Measurements from ENCODE around the gene MAJIN.
"Not testable (repeated sequence)": the region's sequence is repeated elsewhere in the genome, so short reads cannot be mapped to it uniquely, and the experiment has no call there.

MAJIN gene

GRCh38 chr11:64990222-64990923 is 18.5 kb upstream of the MAJIN start:
- no peak for DNase-seq (ENCODE audit: low read depth)

- DNase-seq (ENCODE audit: low read depth), result no peak
These were observed 17.5 kb upstream of the MAJIN start for GRCh38 chr11:64989416-64989815.

DNA sequence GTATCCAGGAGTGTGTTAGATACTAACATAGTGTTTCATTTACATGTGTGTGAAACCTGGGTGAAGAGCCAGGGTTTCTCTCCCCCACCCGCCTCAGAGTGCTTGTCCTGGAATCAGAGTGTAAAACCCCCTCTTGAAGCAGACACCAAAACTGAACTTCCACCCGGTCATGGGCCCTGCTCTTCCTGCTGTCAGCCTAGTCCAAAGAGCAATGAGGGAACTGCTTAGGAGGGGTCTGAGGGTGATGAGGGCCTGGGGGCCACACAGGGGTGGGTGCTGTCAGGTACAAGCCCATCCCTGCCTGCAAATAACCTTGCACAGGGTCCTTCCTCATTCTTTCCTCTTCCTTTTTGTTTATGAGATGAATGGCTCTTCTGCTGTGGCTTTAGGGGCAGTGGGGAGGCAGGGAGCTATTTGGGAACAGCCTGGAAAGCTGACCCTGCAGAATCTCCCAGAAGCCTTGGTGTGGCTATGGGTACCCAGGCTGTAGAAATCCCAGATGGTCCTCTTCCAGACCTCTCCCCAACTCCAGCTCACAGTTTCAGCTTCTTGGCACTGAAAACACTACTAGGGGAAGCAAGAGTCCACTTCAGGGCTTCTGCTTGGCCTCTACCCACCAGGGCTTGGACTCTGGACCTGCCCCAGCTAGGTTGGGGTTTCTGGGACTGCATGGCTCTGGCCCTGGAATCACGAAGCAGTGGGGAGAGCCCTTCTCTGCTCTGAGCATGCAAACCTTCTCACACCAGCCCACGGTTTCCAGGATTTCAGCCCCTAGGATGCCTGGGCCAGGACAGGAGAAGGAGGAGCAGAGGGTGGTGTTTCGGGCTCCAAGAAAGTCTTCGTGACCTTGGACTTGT is 16.3 kb upstream of the MAJIN start:
- no peak for DNase-seq (ENCODE audit: low read depth)

DNA sequence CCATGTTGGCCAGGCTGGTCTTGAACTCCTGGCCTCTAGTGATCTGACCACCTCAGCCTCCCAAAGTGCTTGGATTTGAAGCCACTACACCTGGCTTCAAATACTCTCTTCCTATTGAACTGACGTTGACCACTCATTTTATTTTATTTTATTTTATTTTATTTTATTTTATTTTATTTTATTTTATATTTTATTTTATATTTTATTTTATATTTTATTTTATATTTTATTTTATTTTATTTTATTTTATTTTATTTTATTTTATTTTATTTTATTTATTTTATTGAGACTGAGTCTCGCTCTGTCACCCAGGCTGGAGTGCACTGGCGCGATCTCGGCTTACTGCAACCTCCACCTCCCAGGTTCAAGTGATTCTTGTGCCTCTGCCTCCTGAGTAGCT is 11.4 kb upstream of the MAJIN start:
- DNase-seq (ENCODE audit: low read depth), result not testable (repeated sequence)

DNA sequence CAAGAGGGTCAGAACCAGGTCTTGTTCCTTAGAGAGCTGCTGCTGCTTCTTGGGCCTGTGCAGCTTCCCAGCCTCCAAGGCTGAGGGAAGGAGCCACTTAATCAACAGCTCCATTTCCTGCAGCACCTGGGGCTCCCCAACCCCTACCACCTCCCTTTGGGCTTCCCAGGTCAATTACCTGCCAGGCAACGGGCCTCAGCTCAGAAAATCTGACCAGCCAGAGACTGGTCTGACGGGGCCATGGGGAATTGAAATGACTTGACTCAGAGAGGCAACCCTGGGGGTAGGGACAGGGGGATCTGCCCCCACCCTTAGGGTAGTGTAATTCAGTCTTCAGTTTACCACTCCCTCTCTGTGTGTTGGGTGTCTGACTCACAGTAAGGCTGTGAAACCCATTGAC is 4.7 kb upstream of the MAJIN start:
- no peak for DNase-seq (ENCODE audit: low read depth)

GRCh38 chr11:64974124-64974523 is 2.2 kb upstream of the MAJIN start:
- no peak for DNase-seq (ENCODE audit: low read depth)

- no peak for DNase-seq (ENCODE audit: low read depth)
These were observed 1.2 kb downstream of the MAJIN start for GRCh38 chr11:64970731-64971151.

DNA sequence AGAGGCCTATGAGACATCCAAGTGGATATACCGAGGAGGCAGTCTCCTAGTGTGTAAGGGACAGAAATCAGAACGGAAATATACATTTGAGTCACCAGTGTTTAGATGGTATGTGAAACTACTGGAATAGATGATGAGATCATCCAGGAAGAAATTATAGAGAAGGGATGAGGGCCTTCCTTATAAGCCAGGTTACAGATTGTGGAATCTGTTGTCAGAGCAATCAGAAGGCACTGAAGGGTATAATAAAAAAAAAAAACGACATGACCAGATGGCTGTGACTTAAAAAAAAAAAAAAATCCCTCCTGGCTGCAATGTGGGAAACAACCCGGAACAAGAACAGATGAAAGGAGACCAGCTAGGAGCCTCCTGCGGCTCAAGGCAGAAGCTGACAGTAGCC is 2.7 kb downstream of the MAJIN start:
- no peak for DNase-seq (ENCODE audit: low read depth)

DNA sequence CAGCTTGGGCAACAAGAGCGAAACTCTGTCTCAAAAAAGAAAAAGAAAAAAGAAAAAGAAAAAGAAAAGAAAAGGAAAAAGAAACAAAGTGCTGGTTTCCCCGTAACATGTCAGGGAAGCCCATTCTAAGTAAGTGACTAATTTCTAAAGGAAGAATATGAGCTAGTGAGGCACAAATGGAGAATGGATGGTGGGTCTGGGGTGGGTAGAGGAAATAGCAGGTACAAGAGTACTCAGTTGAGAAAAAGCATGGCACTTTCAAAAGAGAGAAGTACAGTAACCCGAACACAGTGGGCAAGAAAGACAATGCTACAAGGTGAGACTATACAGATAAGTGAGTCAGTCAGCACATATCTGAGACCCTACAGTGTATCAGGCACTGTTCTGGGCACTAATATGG is 4.5 kb downstream of the MAJIN start:
- DNase-seq (ENCODE audit: low read depth), result no peak

DNA sequence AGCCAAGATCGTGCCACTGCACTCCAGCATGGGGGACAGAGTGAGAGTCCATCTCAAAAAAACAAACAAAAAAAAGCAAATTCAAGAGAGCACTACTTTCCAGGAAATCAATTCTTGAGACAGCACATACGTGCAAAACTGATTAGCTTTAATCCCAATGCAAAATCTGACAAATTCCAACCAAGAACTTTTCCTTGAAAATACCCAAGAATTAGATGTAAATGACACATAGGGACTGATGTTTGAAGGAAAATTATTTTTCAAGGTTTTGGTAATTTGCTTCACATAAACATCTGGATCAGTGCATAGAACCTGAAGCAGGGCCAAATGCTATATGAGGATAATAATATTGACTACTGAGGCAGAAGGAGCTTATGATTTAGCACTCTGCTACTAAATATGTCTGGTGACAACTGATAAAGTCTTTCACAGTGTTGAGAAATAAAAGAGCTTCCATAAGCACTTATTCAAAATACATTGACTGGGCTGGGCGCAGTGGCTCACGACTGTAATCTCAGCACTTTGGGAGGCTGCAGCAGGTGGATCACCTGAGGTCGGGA is 8.8 kb downstream of the MAJIN start:
- DNase-seq (ENCODE audit: low read depth), result no peak

DNA sequence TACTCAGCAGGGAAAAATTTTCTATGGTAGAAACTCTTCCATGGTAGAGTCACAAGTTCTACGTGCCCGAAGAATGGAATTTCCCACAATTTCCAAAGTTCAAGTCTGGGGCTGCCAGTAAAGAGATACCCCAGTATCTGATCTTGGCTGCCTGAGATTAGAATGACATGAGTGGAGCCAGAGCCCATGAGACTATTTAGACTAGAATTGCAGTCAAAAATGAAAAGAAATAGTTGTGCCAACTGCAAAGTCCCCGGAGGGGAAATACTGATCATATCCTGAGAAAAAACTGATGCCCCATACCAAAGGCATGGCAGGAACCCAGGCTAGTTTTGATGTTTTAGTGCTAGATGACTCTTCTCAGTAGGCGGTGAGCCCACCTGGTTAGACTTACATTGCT is 11.2 kb downstream of the MAJIN start:
- DNase-seq (ENCODE audit: low read depth), result no peak

- DNase-seq (ENCODE audit: low read depth), result no peak
These were observed 12.4 kb downstream of the MAJIN start for GRCh38 chr11:64959498-64959897.

- DNase-seq (ENCODE audit: low read depth), result no peak
These were observed 17.7 kb downstream of the MAJIN start for GRCh38 chr11:64954201-64954600.

- no peak for DNase-seq (ENCODE audit: low read depth)
These were observed 20.4 kb downstream of the MAJIN start for GRCh38 chr11:64951529-64951928.

DNA sequence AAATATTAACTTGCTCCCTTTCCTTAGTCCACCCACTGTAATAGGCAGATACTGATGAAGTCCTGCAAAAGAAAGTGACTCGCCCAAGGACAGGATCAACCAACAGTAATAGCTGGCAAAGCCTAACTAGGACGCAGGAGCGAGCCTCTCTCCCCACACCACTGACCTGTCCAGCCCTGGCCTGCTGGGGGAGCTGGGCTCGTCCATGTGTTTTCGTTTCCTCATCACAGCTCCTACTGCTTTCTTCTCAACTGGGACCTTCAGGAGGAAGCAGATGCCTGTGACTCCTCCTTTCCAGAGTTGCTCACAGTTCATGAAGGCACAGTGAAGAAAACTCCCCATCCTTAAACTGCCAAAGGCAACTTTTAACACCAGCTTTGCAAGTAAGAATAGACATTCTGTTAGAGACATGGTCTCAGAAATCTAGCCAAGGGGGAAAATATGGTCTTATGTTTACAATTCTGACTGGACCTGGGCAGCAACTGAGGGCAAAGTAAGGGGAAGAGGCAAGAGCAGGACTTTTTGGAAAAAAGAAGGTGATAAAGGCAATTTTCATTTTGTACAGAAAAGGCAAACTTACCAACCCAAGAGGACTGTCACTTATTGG is 24.6 kb downstream of the MAJIN start:
- DNase-seq (ENCODE audit: low read depth), result no peak

DNA sequence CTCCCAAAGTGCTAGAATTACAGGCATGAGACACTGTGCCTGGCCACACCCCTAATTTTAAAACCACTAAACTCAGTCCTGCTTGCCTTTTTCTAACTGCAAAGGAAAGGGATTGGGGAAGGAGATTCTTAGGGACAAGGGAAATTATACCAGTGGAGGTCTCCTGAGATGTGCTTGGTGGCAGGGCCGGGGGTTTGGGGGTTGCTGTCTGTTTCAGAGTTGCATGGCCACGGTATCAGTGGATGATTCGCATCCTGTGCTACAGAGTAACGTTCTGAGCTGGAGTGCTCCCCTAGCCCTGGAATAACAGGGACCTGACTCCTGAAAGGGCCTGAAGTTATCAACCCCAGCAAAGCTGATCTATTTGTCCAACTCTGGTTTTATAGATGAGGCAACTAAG is 35.4 kb downstream of the MAJIN start:
- no peak for DNase-seq (ENCODE audit: low read depth)

DNA sequence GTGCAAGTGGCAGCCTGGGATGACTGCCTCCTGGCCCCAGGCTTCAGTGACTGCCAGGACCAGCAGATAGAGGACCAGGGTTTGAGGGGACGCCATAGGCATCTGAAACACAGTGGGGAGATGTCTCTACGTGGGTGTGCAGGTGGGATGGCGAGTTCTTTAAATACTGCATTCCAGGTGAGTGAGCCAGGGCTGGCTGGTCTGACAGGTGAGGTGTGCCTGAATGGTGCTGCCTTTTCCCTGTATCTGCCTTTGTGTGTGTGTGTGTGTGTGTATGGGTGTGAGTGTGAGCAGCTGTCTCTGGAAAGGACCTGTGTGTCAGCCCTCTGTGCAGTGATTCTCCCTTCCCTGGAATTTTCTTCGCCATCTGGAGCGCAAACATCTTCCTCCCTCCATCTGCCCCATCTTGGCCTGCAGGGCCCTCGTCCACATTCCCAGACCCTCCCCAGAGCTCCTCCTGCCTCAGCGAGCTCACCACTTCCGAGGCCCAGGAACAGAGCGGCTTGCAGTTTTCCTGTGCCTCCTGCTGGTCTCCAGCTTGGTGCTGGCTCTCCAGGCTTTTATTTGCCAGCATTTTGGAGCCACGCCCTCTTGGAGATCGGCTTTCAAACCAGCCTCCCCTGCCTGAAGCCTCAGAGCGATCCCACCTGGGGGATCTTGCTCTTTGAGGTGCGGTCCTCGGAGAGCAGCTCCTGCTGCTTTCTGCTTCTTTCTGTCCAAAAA is 36.4 kb downstream of the MAJIN start, which contains the start of gene GPHA2:
GPHA2 (minus strand) TSS at position 535 of the 723 bp plus-strand sequence; CDS start at position 102, 433 bp downstream.
- DNase-seq (ENCODE audit: low read depth), result no peak

GRCh38 chr11:64934682-64935358 is 37.1 kb downstream of the MAJIN start:
- no peak for DNase-seq (ENCODE audit: low read depth)

DNA sequence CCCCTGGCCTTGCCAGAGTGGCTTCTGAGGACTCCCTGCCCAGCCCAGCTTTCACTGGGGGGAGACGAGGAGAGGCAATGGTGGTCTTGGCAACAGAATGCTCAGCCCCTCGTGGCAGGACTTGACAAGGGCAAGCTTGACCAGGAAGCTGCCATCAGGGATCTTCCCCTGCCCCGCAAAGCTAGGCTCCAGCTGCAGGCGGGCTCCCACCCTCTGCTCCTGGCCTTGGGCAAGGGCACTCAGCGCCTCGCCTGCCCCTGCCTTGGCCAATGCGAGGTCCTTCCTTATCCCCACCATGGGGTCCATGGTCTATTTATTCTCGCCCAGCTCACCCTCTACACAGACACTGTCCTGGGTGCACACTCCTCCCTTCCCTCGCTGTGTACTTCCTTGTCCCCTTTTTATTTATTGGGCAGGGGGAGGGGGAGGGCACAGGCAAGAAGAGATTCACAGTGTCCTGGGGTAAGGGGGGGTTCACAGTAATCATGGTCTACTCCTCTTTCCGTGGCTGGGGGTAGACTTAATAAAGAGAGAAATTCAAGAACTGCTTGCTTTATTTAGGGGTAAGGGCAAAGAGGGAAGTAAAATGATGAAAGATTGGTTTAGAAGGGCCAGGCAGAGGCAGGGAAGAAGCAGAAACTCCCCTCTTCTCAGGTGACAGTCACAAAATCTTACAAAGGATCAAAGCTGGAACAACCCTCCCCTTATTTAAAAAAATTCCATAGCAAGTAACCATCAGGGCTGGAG is 37.8 kb downstream of the MAJIN start:
- DNase-seq (ENCODE audit: low read depth), result no peak

DNA sequence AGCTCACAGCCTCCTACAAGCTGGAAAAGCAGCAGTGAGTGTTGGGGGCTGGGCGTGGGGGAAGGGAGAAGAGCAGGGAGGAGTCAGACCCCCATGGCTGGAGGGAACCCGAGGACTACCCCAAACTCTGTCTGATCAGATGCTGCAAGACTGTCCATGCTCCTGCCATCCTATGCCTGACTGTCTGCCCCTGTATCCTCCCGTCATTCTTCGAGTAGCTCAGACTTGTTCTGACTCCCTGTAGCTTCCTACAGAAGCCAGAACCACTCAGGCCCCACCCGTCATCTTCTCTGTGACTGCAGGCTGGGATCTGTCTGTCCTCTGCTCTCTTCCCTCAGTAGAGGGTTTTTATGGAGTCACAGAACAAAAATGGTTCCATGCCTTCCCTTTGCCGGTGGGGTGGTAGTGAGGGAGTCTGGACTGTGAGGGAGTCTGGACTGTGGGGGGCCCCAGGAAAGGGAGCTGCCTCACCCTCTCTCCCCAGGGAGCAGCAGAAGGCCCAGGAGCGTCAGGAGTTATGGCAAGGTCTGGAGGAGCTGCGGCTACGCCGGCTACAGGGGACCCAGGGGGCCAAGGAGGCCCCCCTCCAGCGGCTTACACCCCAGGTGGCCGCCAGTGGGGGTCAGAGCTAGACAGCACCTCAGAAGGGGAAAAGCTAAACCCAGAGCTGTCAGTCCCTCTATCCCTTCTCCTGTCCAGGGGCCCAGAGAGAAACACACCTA is 38.5 kb downstream of the MAJIN start:
- DNase-seq (ENCODE audit: low read depth), result no peak
